Ovary (tissue), 3 donors: ENCODE data around the gene P2RY2.

Source experiments
- CTCF ChIP-seq, 3 donors: fragments of 450-650 bp in 2 of 3; fragments of 200-600 bp in 1 of 3; IDR thresholded peaks; one replicate each; pipeline versions ENCODE4 v1.5.1 to v1.8.0; 2016 to 2022; ENCODE audit warnings: antibody characterized with exemption in 3 of 3, mild to moderate bottlenecking in 1 of 3
- POLR2A ChIP-seq: fragments of 450-650 bp; IDR thresholded peaks from one replicate; pipeline ENCODE4 v1.6.1; 2017; ENCODE audit warnings: antibody characterized with exemption, mild to moderate bottlenecking, moderate library complexity
- donor health status: DM: no; HTN: no; CAD: no.

GRCh38 chr11:73178681-73179080 is 39.4 kb upstream of the P2RY2 start:
- TF ChIP-seq CTCF (IDR thresholded peaks at IDR 0.05) = no peak
- TF ChIP-seq POLR2A = no peak
